HL-60/S4 treated with retinoic acid at 250 ng/mL for 4 days and 3 days (cell line): Measurements from ENCODE around the gene SAP30BP.

Experiments
- in situ Hi-C: fragments of 300-500 bp; cut with MboI; formaldehyde crosslinking; loops from 2 replicates; pipeline ENCODE4 v1.7.0; 2022; ENCODE audit warnings: low sequenced_read_pairs

The SAP30BP gene

GRCh38 chr17:75737133-75737962 lies 70.2 kb downstream of the SAP30BP start:
- in situ Hi-C loops = no loop called here

DNA sequence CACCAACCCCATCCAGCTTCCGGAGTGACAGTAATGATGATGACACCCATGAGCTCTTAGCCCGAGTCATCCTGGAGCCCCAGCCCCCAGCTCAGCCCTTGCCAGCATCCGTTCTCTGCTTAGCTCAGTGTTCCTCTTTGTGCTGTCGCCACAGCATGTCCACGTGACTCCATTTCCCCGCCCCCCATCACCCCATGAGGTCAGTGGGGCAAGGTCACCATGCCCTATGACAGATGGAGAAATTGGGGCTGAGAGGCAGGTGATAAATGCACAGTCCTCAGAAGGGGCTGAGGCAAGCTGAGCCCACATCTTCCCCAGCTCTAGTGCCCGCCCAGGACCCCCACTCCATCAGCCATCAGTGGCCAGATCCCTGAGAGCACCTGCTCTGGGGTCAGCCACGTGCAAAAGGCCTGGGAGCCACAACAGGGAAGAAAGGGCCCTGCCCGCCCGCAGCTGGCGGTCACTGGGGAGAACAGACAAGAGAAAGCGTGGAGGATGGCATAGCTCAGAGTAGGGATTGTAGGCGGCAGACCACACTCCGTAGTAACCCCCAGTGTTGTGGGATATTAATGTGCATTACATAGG lies 71.2 kb downstream of the SAP30BP start:
- in situ Hi-C loops = no loop called here

- in situ Hi-C loops = no loop called here
Observed at GRCh38 chr17:75739174-75739573, 72.0 kb downstream of the SAP30BP start.

DNA sequence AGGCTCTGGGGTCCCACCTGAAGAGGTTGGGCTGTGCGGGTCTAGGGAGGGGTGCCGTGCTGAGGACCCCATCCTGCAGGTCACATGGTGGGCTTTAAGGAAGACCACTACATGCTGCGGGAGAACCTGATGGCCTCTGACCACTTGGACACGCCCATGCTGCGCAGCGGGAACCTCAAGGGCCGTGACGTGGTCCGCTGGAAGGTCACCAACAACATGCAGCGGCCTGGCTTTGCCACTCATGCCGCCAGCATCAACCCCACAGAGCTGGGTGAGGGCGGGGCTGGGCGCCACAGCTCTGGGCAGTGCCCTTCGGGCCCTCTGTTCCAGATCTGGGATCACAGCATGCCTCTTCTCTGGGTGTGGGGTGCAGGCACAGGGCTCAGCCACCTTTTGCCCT lies 72.7 kb downstream of the SAP30BP start:
- in situ Hi-C loops = no loop called here

- in situ Hi-C loops = no loop called here
Observed at GRCh38 chr17:75740215-75740614, 73.1 kb downstream of the SAP30BP start.

- in situ Hi-C loops = no loop called here
Observed at GRCh38 chr17:75740631-75741077, 73.5 kb downstream of the SAP30BP start.

DNA sequence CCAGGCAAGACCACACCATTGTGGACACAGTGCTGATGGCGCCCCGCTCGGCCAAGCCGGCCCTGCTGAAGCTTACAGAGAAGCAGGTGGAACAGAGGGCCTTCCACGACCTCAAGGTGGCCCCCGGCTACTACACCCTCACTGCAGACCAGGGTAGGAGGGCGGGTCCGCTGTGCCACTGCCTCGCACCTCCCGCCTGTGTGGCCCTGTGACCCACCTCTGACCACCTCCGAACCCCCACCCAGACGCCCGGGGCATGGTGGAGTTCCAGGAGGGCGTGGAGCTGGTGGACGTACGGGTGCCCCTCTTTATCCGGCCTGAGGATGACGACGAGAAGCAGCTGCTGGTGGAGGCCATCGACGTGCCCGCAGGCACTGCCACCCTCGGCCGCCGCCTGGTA lies 75.2 kb downstream of the SAP30BP start:
- in situ Hi-C loops = no loop called here

- in situ Hi-C loops = no loop called here
Observed at GRCh38 chr17:75743625-75744206, 76.6 kb downstream of the SAP30BP start.

GRCh38 chr17:75748706-75749105 lies 81.6 kb downstream of the SAP30BP start:
- in situ Hi-C loops = no loop called here

GRCh38 chr17:75749545-75750389 lies 82.6 kb downstream of the SAP30BP start:
- in situ Hi-C loops = loop anchor here (25.0 kb wide), 2 partner anchors 238 to 538 kb away; partner anchors contain the start of genes ACOX1 and TEN1

DNA sequence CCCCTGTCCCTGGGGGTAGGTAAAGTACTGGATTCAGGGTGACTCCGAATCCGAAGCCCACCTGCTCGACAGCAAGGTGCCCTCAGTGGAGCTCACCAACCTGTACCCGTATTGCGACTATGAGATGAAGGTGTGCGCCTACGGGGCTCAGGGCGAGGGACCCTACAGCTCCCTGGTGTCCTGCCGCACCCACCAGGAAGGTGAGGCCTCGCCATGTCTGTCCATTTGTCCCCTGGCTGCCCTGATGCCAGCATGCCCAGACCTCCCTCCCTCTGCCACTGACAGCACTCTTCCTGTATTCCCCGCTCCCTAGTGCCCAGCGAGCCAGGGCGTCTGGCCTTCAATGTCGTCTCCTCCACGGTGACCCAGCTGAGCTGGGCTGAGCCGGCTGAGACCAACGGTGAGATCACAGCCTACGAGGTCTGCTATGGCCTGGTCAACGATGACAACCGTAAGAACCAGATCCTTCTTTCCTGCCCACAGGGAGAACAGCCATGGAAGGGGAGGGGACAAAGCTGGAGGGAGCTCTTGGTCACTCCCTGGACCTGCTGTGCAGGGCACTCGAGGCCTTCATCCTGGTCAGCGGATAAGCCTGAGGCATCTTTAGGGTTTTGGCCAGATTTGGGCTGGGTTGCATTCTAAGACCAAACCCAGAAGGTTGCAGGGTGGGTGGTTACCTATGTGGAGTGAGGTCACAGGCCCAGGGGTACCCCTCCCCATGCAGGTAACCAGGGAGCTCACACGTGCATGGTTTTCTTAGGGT lies 83.7 kb downstream of the SAP30BP start:
- in situ Hi-C loops = loop anchor here (25.0 kb wide), 2 partner anchors 236 to 536 kb away; partner anchors contain the start of genes ACOX1 and TEN1

- in situ Hi-C loops = loop anchor here (25.0 kb wide), 2 partner anchors 235 to 535 kb away; partner anchors contain the start of genes ACOX1 and TEN1
Observed at GRCh38 chr17:75751676-75752404, 84.7 kb downstream of the SAP30BP start.

DNA sequence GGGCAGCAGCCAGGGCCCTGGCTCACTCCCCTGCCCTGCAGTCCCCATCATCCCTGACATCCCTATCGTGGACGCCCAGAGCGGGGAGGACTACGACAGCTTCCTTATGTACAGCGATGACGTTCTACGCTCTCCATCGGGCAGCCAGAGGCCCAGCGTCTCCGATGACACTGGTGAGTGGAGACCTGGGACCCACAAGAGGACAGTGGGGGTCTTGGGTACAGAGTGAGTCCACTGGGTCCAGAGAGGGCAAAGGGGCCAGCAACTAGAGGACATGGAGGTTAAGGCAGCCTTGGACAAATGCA lies 85.2 kb downstream of the SAP30BP start:
- in situ Hi-C loops = loop anchor here (25.0 kb wide), 2 partner anchors 235 to 535 kb away; partner anchors contain the start of genes ACOX1 and TEN1

- in situ Hi-C loops = loop anchor here (25.0 kb wide), 2 partner anchors 234 to 534 kb away; partner anchors contain the start of genes ACOX1 and TEN1
Observed at GRCh38 chr17:75752802-75753513, 85.8 kb downstream of the SAP30BP start.

GRCh38 chr17:75753514-75754377 lies 86.6 kb downstream of the SAP30BP start:
- in situ Hi-C loops = loop anchor here (25.0 kb wide), 2 partner anchors 234 to 534 kb away; partner anchors contain the start of genes ACOX1 and TEN1

DNA sequence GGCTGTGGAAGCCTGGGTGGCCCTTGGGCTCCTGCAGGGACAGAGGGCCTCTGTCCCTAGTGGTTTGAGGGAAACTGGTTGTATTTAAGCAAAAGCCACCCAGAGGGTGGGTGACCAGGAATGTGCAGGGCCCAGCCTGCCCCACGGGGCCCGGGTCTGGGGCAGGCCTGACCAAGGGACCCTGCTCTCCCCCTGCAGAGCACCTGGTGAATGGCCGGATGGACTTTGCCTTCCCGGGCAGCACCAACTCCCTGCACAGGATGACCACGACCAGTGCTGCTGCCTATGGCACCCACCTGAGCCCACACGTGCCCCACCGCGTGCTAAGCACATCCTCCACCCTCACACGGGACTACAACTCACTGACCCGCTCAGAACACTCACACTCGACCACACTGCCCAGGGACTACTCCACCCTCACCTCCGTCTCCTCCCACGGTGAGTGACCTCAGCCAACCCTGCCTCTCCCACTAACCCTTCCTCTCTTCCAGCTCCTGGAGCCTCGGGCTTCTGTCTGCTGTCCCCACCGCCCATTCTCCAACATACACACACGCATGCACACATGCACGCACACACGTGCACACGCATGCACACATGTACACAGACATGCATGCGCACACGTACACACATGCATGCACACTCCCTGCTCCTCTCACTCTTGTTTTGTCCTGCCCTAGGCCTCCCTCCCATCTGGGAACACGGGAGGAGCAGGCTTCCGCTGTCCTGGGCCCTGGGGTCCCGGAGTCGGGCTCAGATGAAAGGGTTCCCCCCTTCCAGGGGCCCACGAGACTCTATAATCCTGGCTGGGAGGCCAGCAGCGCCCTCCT lies 87.5 kb downstream of the SAP30BP start:
- in situ Hi-C loops = loop anchor here (25.0 kb wide), 2 partner anchors 233 to 533 kb away; partner anchors contain the start of genes ACOX1 and TEN1
